ENCODE results near the gene AGAP2. TPM values are rescaled to one million over a fixed set of nuclear protein-coding genes. Genes with fewer than 3 reads are reported as not detected.

AGAP2 gene
- polyA plus RNA-seq, 1 donor (not counting 4 experiments of a cell fraction or from before 2014, with no cell fraction given), result 0.13 TPM

GRCh38 chr12:57751788-57752667 lies 13.5 kb upstream of the AGAP2 start, which contains the start of gene CDK4:
Gene CDK4, minus strand, starts transcription at chr12:57752310. Its CDS starts 593 bp downstream, at chr12:57751717.
- H3K4me2 ChIP-seq (ENCODE audit: control insufficient read depth, extremely low read depth, insufficient read depth, low read depth, low read length), result peak within 1 kb of the TSS; percentile 99
- no peaks in the 10 kb centered on the region for H3K27me3 ChIP-seq (ENCODE audit: control insufficient read depth, extremely low read depth, insufficient read depth, low read length)
- H2AFZ ChIP-seq (ENCODE audit: control insufficient read depth, low read length), result peak within 1 kb of the TSS; percentile 82
- peak within 1 kb of the TSS; percentile 61 to 90 (median 89) for H3K4me3 ChIP-seq (ENCODE audit: control insufficient read depth in 2 of 3, extremely low read depth in 1 of 3, insufficient read depth in 2 of 3, low read depth in 1 of 3, low read length in 3 of 3)
- TF ChIP-seq CTCF (optimal IDR thresholded peaks at IDR 0.05 in 1 of 3, IDR thresholded peaks at IDR 0.05 in 1 of 3, conservative IDR thresholded peaks at IDR 0.05 in 1 of 3; ENCODE audit: extremely low read depth in 1 of 3, insufficient read depth in 2 of 3, low read length in 3 of 3), result no peak
- no peak for TF ChIP-seq EZH2 (IDR thresholded peaks at IDR 0.05; ENCODE audit: low read length)
- no peaks in the 10 kb centered on the region for H4K20me1 ChIP-seq (ENCODE audit: control insufficient read depth, extremely low read depth, insufficient read depth, low read length)
- DNase-seq (ENCODE audit: low read depth, low spot score), result peak; percentile 97
- peak within 1 kb of the TSS; percentile 94 for H3K9ac ChIP-seq (ENCODE audit: control insufficient read depth, extremely low read depth, insufficient read depth, low read length)
- FAIRE-seq, result peak; percentile 74
- H3K4me1 ChIP-seq (ENCODE audit: control insufficient read depth, extremely low read depth, insufficient read depth, low read length), result peaks cover 39% of the 10 kb centered on the region
- peaks cover 19% of the 10 kb centered on the region for H3K79me2 ChIP-seq (ENCODE audit: control insufficient read depth, insufficient read depth, low read length)
- dilution Hi-C loops (cut with MboI; ENCODE audit: extremely low pct_ligation_motif_present, low sequenced_read_pairs), result no loop called here
- H3K27ac ChIP-seq (ENCODE audit: control insufficient read depth, insufficient read depth, low read length), result peak within 1 kb of the TSS; percentile 90
- H3K36me3 ChIP-seq (ENCODE audit: control insufficient read depth in 2 of 2, extremely low read depth in 1 of 2, insufficient read depth in 2 of 2, low read length in 2 of 2), result peaks cover 10 to 26% of the 10 kb centered on the region in 2 experiments
- H3K9me3 ChIP-seq (ENCODE audit: control insufficient read depth, low read depth, low read length), result no peaks in the 10 kb centered on the region
- no peaks in the 10 kb centered on the region for H3K9me1 ChIP-seq (ENCODE audit: control insufficient read depth, extremely low read depth, insufficient read depth, low read length)

- Histone ChIP-seq H2AFZ (ENCODE audit: control insufficient read depth, low read length) (no peak overlapping the region), H3K36me3 (ENCODE audit: control insufficient read depth in 2 of 2, extremely low read depth in 1 of 2, insufficient read depth in 2 of 2, low read length in 2 of 2) (peaks cover 11 to 26% of the 10 kb centered on the region in 2 experiments), H3K27ac (ENCODE audit: control insufficient read depth, insufficient read depth, low read length) (peak overlapping the region; percentile 90), H3K4me2 (ENCODE audit: control insufficient read depth, extremely low read depth, insufficient read depth, low read depth, low read length) (peak overlapping the region; percentile 99), H3K9me1 (ENCODE audit: control insufficient read depth, extremely low read depth, insufficient read depth, low read length) (no peaks in the 10 kb centered on the region), H3K27me3 (ENCODE audit: control insufficient read depth, extremely low read depth, insufficient read depth, low read length) (no peaks in the 10 kb centered on the region), H3K9ac (ENCODE audit: control insufficient read depth, extremely low read depth, insufficient read depth, low read length) (peak overlapping the region; percentile 94), H3K9me3 (ENCODE audit: control insufficient read depth, low read depth, low read length) (no peaks in the 10 kb centered on the region), H4K20me1 (ENCODE audit: control insufficient read depth, extremely low read depth, insufficient read depth, low read length) (no peaks in the 10 kb centered on the region), H3K4me3 (ENCODE audit: control insufficient read depth in 2 of 3, extremely low read depth in 1 of 3, insufficient read depth in 2 of 3, low read depth in 1 of 3, low read length in 3 of 3) (peak overlapping the region; percentile 61 to 90 (median 89)), H3K79me2 (ENCODE audit: control insufficient read depth, insufficient read depth, low read length) (peaks cover 19% of the 10 kb centered on the region), H3K4me1 (ENCODE audit: control insufficient read depth, extremely low read depth, insufficient read depth, low read length) (peaks cover 35% of the 10 kb centered on the region)
- no peak for DNase-seq (ENCODE audit: low read depth, low spot score)
- FAIRE-seq, result no peak
- dilution Hi-C loops (cut with MboI; ENCODE audit: extremely low pct_ligation_motif_present, low sequenced_read_pairs), result no loop called here
- TF ChIP-seq CTCF (optimal IDR thresholded peaks at IDR 0.05 in 1 of 3, IDR thresholded peaks at IDR 0.05 in 1 of 3, conservative IDR thresholded peaks at IDR 0.05 in 1 of 3; ENCODE audit: extremely low read depth in 1 of 3, insufficient read depth in 2 of 3, low read length in 3 of 3) (no peak), EZH2 (IDR thresholded peaks at IDR 0.05; ENCODE audit: low read length) (no peak)
Observed at GRCh38 chr12:57751432-57751787, 12.9 kb upstream of the AGAP2 start.
